H54 (cell line): ENCODE results near the gene NMNAT2.

Experiments used
- DNase-seq: peaks from one replicate; pipeline ENCODE4 v3.0.0; 2011; ENCODE audit warnings: low spot score, mixed read lengths; ENCODE audit not compliant: insufficient read length
- FAIRE-seq: peaks from 3 replicates; lab custom pipeline; 2011; peaks lifted over from hg19 to GRCh38; lab: Jason Lieb, UNC
- POLR2A ChIP-seq: IDR thresholded peaks from 2 replicates; pipeline ENCODE4 v1.6.1; 2011; ENCODE audit warnings: low read depth, mild to moderate bottlenecking, low read length

The NMNAT2 gene

DNA sequence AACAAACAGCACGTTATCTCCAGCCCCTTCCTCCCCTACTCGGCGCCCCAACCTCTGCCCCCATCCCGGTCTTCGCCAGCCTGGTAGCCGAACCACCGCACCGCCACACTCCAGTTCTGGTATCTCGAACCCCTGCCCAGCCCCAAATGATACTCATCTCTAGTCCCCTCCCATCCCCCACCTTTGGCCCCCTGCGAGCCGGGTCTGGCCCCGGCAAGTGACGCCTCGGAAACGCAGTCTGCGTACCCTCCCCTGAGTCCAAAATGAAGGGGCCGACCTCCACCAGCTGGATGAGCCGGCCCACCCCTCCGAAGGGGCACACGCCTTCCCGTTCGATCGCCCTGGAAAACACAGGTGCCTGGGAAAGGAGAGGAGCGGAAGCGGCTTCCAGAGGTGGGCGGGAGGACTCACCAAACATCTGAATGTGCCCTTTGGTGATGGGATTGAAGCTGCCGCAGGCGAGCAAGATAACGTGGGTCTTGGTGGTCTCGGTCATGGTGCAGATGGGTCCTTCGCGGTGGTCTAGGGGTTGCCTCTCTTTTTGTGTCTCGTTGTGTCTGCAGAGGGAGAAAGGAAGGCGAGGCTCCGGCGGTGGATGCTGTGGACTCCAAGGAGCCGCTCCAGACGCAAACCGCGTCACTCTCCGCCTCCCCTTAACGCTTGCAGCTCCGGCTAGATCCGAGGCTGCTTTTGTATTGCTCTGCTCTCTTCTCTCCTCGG, at the start of gene NMNAT2:
Gene NMNAT2, minus strand, starts transcription at position 609 of the 720 bp plus-strand sequence. Its CDS starts 113 bp downstream, at position 496.
- no peak for FAIRE-seq

DNA sequence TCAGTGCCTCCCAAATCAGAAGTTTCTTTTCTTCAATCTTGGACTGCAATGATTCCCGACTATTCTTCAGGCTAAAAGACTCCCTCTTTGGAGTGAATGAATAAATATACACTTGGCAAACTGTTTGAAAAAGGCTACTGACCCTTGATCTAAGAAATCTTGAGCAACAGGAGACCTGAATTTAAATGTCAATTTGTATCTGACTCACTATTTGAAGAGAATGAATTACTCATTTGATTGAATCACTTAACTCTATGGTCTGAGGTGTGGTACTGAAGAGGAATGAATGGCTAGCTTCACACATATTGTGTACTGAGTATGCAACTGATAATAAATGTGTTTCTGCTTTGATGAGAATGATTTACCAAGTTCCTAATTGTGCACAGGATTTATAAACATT, 49.5 kb upstream of the NMNAT2 start:
- FAIRE-seq (no peak), DNase-seq (no peak)
- no peak for TF ChIP-seq POLR2A

More for the DNA sequence above, at the start of gene NMNAT2:
- peak; percentile 43 for DNase-seq
- no peak for TF ChIP-seq POLR2A

DNA sequence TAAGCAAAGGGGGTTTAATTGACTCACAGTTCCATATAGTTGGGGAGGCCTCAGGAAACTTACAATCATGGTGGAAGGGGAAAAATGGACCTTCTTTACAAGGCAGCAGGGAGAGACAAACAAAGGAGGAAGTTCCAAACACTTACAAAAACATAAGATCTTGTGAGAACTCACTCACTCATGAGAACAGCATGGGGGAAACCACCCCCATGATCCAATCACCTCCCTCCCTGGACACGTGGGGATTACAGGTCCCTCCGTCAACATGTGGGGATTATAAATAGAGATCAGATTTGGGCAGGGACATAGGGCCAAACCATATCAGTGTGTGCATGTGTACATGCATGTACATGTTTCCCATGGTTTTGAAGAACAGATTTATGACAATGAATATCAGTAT, 48.6 kb upstream of the NMNAT2 start:
- no peak for TF ChIP-seq POLR2A
- no peak for FAIRE-seq
- DNase-seq: no peak

DNA sequence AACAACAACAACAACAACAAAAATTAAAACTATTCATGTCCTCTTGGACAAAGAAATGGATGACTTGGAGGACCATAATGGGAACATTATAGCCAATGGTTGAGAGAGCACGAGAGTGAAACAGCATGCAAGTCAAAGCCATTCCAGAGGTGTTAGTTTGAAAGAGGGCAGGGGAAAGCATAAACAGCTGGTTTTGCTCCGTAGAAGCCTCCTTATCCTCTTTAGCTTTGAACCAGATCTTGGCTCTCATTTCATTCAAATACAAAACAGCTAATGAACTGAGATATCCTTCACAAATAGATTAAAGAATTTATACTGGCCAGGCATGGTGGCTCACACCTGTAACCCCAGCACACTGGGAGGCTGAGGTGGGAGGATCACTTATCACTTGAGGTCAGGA, 45.4 kb upstream of the NMNAT2 start:
- TF ChIP-seq POLR2A: no peak
- no peak for DNase-seq
- no peak for FAIRE-seq

DNA sequence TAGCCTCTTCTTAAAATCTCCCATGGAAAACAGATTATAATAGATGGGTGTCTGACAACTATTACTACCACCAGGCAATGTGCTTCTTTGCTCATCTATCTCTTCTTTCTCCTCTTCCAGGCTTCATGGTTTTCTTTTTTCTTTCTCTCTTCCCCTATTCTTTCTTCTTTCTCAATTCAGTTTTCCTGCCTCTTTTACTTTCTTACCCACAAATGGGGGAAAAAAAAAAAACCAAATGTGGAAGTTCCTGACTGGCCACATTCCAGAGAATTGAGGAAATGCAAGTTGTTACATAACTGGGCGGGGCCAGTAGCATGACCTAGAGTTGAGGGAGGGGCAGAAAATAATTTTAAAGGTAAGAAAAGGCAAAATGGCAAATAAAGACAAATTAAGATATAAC, 43.2 kb upstream of the NMNAT2 start:
- DNase-seq (no peak), FAIRE-seq (no peak)
- no peak for TF ChIP-seq POLR2A

DNA sequence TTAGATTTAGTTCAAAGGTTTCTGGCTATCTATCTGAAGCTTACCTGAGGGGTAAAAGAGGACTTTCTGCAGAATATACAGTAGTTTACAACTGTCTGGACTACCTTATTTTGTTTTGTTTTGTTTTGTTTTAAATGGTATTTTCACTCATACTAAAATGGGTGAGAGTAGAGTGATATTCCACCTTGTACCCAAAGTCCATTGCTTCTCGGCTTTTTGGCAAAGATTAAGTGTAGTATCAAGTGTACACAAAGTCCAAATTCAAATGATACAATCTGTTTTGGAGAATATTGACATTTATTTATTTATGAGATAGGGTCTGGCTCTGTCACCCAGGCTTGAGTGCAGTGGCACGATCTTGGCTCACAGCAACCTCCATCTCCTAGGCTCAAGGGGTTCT, 42.4 kb upstream of the NMNAT2 start:
- no peak for DNase-seq
- no peak for FAIRE-seq
- TF ChIP-seq POLR2A: no peak

DNA sequence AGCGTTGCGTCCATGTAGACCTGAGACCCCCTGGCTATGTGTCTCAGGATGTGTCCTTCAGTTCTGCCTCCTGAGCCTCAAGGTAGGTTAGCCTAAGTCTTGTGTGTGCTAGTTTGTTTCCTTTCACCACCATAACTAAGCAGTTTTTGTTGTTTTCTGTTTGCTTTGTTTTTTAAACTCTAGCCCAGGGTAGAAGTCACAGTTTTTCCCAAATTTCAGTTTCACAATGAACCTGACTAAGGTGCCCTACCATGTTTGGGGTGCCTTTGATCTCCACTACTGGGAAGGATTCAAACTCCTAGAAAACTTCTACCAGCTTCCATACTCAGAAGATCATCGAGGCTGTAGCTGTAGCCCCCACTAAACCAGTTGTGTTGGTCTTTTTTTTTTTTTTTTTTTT, 39.3 kb upstream of the NMNAT2 start:
- no peak for DNase-seq
- no peak for TF ChIP-seq POLR2A
- no peak for FAIRE-seq

DNA sequence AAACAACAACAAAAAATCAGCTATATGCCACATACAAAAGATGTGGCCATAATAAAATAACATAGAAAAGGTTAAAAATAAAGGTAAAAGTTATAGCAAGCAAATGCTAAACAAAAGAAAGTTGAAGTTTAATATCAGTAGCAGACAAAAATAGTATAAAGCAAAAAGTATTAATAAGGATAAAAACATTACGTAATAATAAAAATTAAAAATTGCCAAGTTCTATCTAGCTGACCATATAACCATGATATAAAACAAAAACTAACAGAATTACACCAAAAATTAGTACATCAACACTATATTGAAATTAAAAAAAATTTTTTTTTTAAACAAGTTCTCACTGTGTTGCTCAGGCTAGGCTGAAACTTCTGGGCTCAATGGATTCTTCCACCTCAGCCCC, 38.6 kb upstream of the NMNAT2 start:
- DNase-seq (no peak), FAIRE-seq (no peak)
- no peak for TF ChIP-seq POLR2A

DNA sequence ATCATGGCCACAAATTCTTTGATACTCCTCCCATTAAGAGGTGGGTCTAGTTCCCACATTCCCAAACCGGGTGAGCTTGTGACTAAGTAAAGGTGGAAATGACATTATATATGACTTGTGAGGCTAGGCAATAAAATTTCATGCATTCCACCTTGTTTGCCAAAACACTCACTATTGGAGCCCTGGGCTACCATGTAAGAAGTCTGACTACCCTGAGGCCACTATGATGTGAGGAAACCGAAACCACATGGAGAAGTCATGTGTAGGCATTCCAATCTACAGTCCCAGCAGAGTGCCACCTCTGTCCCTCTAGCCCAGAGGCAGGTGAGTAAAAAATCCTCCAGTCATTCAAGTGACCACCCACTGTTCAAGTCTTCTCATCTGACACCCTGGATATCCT, 36.2 kb upstream of the NMNAT2 start:
- FAIRE-seq (peak; percentile 85), DNase-seq (no peak)

DNA sequence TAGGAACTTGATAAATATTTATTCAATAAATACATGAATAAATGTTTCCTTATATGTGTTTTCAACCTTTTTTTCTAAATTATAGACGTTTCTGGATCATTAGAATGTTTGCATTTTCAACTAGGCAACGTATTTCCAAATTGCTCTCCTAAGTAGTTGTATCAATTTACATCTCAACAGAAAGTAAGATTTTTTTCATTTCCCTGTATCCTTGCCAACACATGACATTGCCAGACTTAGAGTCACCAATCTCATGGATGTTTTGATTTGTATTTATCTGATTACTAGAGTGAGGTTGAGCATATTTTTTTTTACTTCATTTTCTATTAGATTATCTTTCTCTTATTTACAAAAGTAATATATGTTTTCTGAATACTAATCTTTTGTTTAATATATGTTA, 31.9 kb upstream of the NMNAT2 start:
- FAIRE-seq: no peak
- DNase-seq: no peak
- TF ChIP-seq POLR2A: no peak

More for the DNA sequence above, 36.2 kb upstream of the NMNAT2 start:
- TF ChIP-seq POLR2A: no peak

DNA sequence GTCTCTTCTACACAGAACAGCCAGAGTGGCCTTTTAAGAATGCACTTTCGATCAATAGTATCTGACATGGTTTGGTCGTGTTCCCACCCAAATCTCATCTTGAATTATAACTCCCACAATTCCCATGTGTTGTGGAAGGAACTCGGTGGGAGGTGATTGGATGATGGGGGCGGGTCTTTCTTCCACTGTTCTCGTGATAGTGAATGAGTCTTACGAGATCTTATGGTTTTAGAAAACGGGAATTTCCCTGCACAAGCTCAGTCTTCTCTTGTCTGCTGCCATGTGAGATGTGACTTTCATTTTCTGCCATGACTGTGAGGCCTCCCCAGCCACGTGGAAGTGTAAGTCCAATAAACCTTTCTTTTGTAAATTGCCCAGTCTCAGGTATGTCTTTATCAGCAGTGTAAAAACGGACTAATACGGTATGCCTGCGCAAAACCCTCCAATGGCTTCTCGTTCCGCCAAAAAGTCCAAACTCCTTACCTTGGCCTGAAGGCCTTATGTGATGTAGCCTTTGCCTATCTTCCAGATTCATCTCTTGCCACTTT, 31.1 kb upstream of the NMNAT2 start:
- FAIRE-seq: no peak
- no peak for TF ChIP-seq POLR2A

DNA sequence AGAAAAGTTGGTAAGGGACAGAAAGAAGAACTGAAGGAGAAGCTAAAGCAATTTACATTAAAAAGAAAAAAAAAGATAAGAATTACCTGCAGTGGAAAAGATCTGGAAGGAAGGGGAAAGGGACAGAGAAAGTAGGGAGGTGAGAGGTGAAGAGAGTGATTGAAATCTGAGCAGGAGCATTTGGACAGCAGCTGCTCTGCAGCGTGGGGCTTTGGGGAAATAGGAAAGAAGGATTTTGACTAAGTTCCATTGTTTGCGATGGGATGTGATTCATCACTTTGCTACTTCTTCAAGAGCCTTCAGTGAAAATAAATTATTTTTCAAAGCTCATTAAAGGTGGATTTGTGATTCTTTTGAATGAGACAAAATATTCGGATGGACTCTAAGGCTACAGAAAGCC, 26.1 kb upstream of the NMNAT2 start:
- no peak for TF ChIP-seq POLR2A
- DNase-seq (no peak), FAIRE-seq (no peak)

More for the DNA sequence above, 31.1 kb upstream of the NMNAT2 start:
- DNase-seq: no peak

DNA sequence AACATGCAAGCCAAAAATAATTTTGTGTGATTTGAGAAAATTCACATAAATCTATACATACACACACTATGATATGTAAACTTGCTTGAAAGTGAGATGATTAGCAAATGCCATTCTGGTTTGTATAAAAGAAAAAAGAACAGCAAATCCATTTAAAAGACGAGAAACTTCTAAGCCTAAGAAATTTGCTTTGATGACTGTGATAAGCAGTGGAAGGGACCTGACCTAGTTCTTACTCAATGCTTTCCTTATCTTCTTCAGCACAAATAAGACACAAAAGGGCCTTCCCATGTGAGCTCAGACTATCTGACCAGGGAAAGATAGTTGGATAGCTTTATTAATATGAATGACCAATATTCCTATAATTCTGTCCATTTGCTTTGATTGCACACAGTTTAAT, 25.3 kb upstream of the NMNAT2 start:
- FAIRE-seq (no peak), DNase-seq (no peak)
- no peak for TF ChIP-seq POLR2A

DNA sequence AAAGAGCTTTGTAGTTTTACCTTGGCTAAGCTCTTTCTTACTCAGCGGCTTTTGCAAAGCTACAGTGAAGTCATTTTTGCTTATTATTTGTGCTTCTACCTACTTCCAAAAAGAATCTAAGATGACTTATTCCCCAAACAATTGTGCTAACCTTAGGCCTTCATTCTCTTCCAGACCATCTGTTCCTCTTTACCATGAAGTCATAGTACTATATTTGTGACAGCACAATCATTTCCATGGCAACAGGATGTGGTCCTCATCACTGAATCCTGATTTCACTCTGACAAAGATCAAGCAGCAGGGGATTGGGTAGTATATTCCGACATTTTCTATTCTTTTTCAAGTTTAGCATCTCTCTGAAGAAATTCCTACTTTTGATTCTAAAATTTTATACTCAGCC, 24.8 kb upstream of the NMNAT2 start:
- DNase-seq: no peak
- FAIRE-seq: no peak
- no peak for TF ChIP-seq POLR2A

DNA sequence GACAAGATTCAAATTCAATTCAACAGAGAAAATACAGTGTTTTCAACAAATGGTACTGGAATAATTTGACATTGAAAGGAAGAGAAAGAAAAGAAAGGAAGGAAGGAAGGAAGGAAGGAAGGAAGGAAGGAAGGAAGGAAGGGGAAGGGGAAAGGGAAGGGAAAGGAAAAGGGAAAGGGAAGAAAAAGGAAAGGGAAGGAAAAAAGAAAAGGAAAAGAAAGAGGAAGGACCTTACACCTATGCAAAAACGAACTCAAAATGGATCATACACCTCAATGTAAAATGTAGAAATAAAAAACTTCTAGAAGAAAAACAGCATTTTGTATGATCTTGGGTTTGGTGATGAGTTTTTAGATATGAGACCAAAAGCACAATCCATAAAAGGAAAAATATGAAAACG, 19.9 kb upstream of the NMNAT2 start:
- TF ChIP-seq POLR2A: no peak
- DNase-seq: no peak
- FAIRE-seq: no peak
